IPS-18c (cell line): ENCODE measurements around the gene KRTAP1-5.
"Not testable (repeated sequence)": the region's sequence is repeated elsewhere in the genome, so short reads cannot be mapped to it uniquely, and the experiment has no call there.

Experiments used
- H3K4me3 ChIP-seq: 2 replicates; pipeline ENCODE4 v1.7.0; 2013; ENCODE audit warnings: low read depth, mild to moderate bottlenecking, low read length, moderate library complexity; ENCODE audit not compliant: insufficient read depth
- H3K9me3 ChIP-seq: one replicate; pipeline ENCODE4 v1.6.1; 2013; ENCODE audit warnings: mild to moderate bottlenecking, low read length, moderate library complexity; ENCODE audit not compliant: control insufficient read depth, insufficient read depth

Gene KRTAP1-5, protein sequence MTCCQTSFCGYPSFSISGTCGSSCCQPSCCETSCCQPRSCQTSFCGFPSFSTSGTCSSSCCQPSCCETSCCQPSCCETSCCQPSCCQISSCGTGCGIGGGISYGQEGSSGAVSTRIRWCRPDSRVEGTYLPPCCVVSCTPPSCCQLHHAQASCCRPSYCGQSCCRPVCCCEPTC

DNA sequence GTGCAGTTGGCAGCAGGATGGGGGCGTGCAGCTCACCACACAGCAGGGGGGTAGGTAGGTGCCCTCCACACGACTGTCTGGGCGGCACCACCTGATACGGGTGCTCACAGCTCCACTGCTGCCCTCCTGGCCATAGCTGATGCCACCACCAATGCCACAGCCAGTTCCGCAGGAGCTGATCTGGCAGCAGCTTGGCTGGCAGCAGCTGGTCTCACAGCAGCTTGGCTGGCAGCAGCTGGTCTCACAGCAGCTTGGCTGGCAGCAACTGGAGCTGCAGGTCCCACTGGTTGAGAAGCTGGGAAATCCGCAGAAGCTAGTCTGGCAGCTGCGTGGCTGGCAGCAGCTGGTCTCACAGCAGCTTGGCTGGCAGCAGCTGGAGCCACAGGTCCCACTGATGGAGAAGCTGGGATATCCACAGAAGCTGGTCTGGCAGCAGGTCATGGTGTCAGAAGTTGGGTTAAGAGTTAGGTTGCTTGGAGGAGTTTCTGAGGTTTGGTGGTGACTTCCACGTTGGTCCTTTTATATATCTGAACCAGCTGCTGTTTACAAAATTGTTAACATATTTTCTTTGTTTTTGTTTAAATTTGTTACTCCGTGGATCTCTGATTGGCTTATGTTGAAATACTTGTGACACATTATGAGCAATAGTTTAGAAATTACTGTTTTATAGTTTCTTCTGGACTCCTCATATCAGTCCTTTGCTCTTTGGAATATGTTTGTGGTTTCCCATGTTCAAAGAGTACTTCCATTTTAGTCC lies at the start of gene KRTAP1-5:
KRTAP1-5 (minus strand) TSS at position 494 of the 757 bp plus-strand sequence; CDS start at position 441, 53 bp downstream.
- H3K9me3 ChIP-seq: no peaks in the 10 kb centered on the region
- no peak within 1 kb of the TSS for H3K4me3 ChIP-seq

GRCh38 chr17:41076788-41077187 lies 49.8 kb upstream of the KRTAP1-5 start:
- Histone ChIP-seq H3K9me3 (no peaks in the 10 kb centered on the region), H3K4me3 (no peak overlapping the region)

DNA sequence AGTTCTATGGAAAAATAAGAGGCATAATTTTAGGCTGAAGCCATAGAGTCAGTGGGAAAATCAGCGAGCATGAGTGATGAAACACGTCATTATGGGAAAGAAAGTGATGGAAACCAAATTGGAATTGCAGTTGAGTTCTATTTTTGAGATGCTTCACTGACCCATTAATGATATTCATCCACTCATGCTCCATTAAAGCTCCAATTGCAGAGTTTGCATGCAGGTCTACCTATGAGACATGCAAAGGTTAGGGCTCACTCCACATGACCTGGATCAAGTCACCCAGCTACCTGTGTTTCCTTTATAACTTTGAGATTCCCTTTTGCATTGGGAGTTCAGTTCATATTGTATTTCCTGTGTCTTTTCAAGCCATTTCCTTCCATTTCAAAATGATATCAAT lies 46.7 kb upstream of the KRTAP1-5 start:
- H3K4me3 ChIP-seq: no peak overlapping the region
- no peaks in the 10 kb centered on the region for H3K9me3 ChIP-seq

GRCh38 chr17:41071606-41072360 lies 44.8 kb upstream of the KRTAP1-5 start:
- H3K4me3 ChIP-seq: no peak overlapping the region
- no peaks in the 10 kb centered on the region for H3K9me3 ChIP-seq

DNA sequence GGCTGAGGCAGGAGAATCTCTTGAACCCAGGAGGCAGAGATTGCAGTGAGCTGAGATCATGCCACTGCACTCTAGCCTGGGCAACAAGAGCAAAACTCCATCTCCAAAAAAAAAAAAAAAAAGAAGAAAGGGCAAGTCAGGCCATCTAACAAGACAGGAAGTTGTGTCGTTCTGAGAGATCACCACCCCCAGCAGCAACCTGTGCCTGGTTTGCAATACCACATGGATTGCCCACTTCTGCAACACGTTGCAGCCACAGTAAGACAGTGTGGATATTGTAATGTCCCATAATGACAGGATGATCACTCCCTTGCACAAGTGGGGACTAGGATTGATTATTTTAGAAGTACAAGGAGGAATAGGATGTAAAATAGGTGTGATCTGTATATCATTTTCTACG lies 42.0 kb upstream of the KRTAP1-5 start:
- no peak overlapping the region for H3K4me3 ChIP-seq
- H3K9me3 ChIP-seq: no peaks in the 10 kb centered on the region

GRCh38 chr17:41067281-41067680 lies 40.3 kb upstream of the KRTAP1-5 start:
- Histone ChIP-seq H3K4me3 (no peak overlapping the region), H3K9me3 (no peaks in the 10 kb centered on the region)

DNA sequence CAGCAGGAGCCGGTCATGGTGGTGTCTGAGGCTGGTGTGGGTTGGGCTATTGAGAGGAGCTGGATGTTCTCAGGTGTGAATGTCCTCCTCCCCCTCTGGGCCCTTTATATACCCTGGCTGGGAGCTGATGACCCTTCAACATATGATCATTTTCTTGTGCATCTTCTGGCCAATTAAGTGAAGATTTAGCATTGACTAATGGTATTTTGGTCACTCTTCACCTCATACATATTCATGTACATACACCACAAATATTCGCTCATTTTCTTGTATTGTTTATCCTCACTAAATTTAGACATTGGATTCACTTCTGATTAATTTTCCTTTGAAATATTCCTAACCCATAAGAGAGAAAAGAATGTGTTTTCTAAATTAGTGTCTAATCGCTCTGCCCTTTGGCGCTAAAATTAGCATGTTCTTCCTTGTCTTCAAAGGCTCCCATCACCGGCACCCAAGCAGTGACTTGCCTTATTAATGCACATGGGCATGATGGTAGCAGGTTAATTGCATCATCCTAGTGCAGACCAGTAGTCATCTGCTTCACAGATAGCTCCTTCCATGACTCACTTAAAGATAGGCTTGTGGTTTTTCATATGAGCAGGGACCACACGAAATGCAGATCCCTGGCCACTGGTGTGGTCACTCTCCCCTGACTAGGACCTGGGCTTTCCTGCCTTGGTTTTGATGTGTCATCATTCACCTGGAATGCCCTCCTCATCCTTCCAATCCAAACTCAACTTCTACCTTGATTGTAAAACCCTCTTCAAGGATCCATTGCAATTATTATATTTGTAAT lies 39.0 kb upstream of the KRTAP1-5 start, which contains the start of gene KRTAP2-4:
KRTAP2-4 (minus strand) TSS at position 51 of the 796 bp plus-strand sequence; CDS start at position 17, 34 bp downstream.
- Histone ChIP-seq H3K9me3 (no peaks in the 10 kb centered on the region), H3K4me3 (no peak within 1 kb of the TSS)

GRCh38 chr17:41065016-41065689 lies 38.1 kb upstream of the KRTAP1-5 start:
- not testable (repeated sequence) for H3K4me3 ChIP-seq, H3K9me3 ChIP-seq

DNA sequence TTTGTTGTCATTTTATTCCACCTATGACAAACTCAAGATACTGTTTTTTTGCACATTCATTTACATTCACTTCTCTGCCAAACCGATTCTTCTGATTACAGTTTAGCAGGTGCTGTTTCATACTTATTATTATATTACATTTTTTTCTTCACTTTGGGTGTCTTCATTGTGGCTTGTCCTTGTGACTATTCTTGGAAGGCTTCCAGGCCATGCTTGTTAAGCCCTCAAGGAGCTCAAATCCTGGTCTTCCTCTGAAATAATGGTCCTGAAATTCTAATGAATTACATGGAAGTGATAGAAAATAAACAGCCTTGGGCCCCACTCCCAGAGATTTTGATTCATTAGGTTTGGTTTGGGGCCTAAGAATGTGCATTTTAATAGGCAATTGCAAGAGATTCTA lies 37.3 kb upstream of the KRTAP1-5 start:
- Histone ChIP-seq H3K4me3 (no peak overlapping the region), H3K9me3 (no peaks in the 10 kb centered on the region)

DNA sequence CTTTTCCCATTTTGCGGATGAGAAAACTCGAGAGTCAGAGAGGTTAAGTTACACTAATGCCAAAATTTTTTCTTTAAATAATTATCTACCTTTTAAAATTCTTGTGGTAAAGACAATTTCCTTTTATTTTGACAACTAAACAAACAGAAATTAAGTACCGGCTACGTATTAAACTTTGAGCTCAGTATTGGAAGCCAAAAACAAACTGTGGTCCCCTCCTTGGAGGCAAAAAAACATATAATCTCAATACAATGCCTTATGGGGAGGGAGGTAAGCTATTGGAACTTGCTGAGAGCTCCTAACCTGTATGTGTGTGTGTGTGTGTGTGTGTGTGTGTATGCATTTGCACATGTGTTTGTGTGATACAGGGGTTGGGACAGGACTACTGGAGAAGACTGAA lies 36.4 kb upstream of the KRTAP1-5 start:
- H3K4me3 ChIP-seq: no peak overlapping the region
- H3K9me3 ChIP-seq: no peaks in the 10 kb centered on the region

GRCh38 chr17:41061964-41062363 lies 35.0 kb upstream of the KRTAP1-5 start:
- H3K4me3 ChIP-seq: no peak overlapping the region
- no peaks in the 10 kb centered on the region for H3K9me3 ChIP-seq

DNA sequence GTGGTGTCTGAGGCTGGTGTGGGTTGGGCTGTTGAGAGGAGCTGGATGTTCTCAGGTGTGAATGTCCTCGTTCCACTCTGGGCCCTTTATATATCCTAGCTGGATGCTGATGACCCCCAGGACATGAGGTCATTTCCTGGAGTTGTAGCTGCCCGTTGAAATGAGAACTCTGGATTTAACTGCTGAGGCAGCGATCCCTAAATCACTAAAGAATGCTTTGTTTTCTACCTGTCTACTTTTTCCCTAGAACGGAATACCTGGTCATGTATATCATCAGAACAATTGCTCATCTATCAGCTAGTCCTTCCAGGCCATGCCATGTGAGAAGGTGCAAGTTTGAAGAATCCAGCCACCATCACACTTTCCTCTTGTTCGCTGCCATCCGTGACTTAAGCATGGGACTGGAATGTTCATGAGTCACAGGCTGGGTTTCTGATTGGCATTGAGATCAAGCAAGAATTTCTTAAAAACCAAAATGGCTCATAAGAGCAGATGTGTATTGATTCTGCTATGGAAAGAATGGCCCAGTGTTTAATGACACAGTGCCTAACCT lies 33.1 kb upstream of the KRTAP1-5 start, which contains the start of gene KRTAP2-3:
KRTAP2-3 (minus strand) TSS at position 63 of the 553 bp plus-strand sequence. CDS start 64 bp downstream, outside the sequence.
- Histone ChIP-seq H3K4me3 (no peak within 1 kb of the TSS), H3K9me3 (no peaks in the 10 kb centered on the region)

DNA sequence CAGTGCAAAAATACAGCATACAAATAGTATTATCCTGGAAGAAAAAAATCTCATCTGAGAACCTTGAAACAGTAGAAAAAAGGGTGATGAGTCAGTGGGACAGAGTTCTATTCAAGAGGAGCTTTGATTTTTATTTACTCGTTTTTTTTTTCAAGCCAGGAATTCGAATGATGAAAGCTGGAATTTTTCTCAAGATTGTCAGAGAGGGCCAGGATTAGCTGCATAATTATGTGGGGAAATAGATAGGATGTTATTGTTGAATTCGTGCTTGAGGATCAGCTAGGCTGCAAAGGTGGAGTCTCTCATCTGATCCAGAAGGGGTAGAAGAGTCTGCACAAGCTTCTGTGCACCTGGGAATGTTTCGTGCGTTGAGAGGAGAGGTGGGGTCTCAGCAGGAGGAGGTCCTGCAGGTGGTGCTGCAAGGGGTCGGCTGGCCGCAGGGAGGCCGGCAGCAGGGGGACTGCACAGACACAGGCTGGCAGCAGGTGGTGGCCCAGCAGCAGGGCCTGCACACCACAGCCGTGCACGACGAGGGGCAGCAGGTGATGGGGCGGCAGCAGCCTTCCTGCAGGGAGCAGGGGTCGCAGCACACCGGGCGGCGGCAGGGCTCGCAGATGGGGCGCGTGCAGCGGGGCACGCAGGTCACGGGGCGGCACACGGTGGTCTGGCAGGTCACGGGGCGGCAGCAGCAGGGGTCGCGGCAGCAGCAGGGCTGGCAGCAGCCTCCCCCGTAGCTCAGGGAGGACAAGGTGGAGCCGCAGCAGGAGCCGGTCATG lies 32.5 kb upstream of the KRTAP1-5 start:
- H3K4me3 ChIP-seq, H3K9me3 ChIP-seq: not testable (repeated sequence)

DNA sequence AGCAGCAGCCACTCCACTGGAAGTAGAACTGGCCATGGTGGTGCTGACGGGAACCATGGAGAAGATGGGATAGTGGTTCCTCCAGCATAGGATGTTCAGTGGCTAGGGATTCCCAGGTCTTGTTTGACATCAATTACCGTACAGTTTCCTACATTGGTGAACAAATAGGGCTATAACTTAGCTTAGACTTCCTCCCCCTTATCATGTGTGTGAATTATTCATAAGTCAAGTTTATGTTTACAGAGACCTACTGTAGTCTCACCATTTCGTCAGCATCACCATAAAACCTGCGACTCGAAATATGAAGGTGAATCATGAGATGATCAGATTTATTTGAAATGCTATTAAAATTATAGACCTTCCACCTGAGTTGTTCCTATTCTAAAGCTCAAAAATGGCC lies 31.7 kb upstream of the KRTAP1-5 start:
- no peaks in the 10 kb centered on the region for H3K9me3 ChIP-seq
- H3K4me3 ChIP-seq: no peak overlapping the region

DNA sequence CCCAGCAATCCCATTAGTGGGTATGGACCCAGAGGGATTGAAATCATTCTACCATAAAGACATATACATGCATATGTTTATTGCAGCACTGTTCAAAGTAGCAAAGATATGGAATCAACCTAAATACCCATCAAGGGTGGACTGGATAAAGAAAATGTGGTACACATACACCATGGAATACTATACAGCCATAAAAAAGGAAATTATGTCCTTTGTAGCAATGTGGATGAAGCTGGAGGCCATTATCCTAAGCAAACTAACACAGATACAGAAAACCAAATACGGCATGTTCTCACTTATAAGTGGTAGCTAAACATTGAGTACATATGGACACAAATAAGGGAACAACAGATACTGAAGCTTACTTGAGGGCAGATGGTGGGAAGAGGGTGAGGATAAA lies 30.5 kb upstream of the KRTAP1-5 start:
- Histone ChIP-seq H3K4me3 (no peak overlapping the region), H3K9me3 (no peaks in the 10 kb centered on the region)

DNA sequence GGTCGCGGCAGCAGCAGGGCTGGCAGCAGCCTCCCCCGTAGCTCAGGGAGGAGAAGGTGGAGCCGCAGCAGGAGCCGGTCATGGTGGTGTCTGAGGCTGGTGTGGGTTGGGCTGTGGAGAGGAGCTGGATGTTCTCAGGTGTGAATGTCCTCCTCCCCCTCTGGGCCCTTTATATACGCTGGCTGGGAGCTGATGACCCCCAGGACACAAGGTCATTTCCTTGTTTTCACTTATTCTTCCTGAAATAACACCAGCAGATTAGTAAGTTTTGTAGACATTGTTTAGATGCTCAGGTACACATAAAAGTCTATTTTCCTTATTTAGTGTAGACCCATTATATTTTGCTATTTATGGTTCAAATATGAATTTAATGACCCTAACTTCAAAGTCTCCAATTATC lies 28.1 kb upstream of the KRTAP1-5 start, which contains the start of gene KRTAP2-2:
KRTAP2-2 (minus strand) TSS at position 101 of the 400 bp plus-strand sequence; CDS start at position 82, 19 bp downstream.
- H3K9me3 ChIP-seq, H3K4me3 ChIP-seq: not testable (repeated sequence)
